ENCODE results near the gene ZNF236. TPM values are rescaled to one million over a fixed set of nuclear protein-coding genes. Genes with fewer than 3 reads are reported as not detected.
A peak's percentile ranks its signal among the peaks of the same experiment; 100 is the strongest.

ZNF236 gene
- total RNA-seq, 1 donor from 2014 or later: 27.4 TPM

GRCh38 chr18:76970770-76971559 lies 148.6 kb downstream of the ZNF236 start:
- Mint-ChIP-seq H3K9me3 (no peaks in the 10 kb centered on the region), H3K36me3 (ENCODE audit: low read depth) (peaks cover 14% of the 10 kb centered on the region), H3K4me1 (peaks cover 10% of the 10 kb centered on the region), H3K27me3 (no peaks in the 10 kb centered on the region), H3K4me3 (no peak overlapping the region), H3K27ac (peak overlapping the region; percentile 46)
- CTCF ChIA-PET: interaction anchor here (1.1 to 1.7 kb wide), 3 partner anchors 12 to 241 kb away, joined by 3 to 8 read pairs (median 4); no protein-coding TSS in a partner anchor
- DNase-seq (no peak), ATAC-seq (ENCODE audit: low read depth) (peak; percentile 4)
- POLR2A ChIA-PET: interaction anchor here (0.6 kb wide), 1 partner anchor 150 kb away, joined by 7 read pairs; no protein-coding TSS in a partner anchor
- intact Hi-C loops (cut with micrococcal nuclease): no loop called here
- TF ChIP-seq CTCF (IDR thresholded peaks at IDR 0.05): no peak

DNA sequence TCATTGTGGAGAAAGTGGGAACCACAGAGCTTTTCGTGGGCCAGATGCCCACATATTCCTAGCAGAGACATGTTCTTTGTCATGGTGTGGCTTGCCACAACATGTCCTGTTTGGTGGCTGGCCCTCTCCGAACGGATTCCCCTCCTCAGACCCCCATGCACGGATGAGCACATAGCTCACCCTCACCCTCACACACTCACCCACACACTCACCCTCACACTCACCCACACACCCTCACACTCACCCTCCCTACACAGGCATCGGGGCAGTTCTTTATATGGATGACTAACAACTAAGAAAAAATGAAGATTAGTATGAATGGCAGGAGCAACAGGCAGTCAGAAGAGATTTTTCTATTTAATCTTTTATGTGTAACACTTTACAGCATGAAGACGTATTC lies 149.9 kb downstream of the ZNF236 start:
- Mint-ChIP-seq H3K4me3 (no peak overlapping the region), H3K27me3 (no peaks in the 10 kb centered on the region), H3K27ac (no peak overlapping the region), H3K4me1 (peaks cover 19% of the 10 kb centered on the region), H3K36me3 (ENCODE audit: low read depth) (peaks cover 14% of the 10 kb centered on the region), H3K9me3 (no peaks in the 10 kb centered on the region)
- ATAC-seq (ENCODE audit: low read depth) (no peak), DNase-seq (no peak)
- no peak for TF ChIP-seq CTCF (IDR thresholded peaks at IDR 0.05)
- intact Hi-C loops (cut with micrococcal nuclease): no loop called here
- CTCF ChIA-PET: interaction anchor here (1.5 to 1.7 kb wide), 2 partner anchors 11 to 50 kb away, joined by 4 to 8 read pairs; no protein-coding TSS in a partner anchor
- POLR2A ChIA-PET: no interaction called here

DNA sequence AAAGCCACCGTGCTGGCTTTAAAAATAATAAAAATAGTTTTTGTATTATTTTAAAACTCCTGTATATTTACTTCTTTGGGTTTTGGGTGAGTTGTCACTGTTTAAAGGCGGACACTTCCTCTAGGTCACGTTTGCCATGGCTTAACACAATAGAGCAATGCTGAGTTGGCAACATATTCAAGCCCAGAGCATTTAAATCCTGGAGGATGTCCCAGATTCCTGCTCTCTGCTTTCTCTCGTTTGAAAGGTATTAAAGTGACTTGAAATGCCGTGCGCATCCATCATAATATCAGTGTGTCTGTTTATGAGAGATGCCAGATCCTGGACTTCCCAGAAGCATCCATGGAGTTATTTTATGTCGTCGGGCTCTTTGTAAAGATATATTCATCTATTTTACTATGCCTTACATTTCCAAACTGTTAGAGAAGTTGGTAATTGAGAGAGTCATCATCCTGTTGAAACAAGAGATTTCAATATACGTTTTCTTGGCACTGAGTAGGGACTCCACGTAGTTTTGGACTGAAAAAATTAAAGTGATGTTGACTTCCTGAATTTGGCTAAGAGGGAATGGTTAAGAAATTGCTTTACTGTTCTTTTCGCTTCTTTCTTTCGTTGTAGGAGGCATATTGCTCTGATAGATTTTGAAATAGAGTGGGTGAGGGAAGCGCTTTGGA lies 150.6 kb downstream of the ZNF236 start:
- no peak for ATAC-seq (ENCODE audit: low read depth)
- Mint-ChIP-seq H3K9me3 (no peaks in the 10 kb centered on the region), H3K4me3 (no peak overlapping the region), H3K27me3 (no peaks in the 10 kb centered on the region), H3K36me3 (ENCODE audit: low read depth) (peaks cover 13% of the 10 kb centered on the region), H3K27ac (no peak overlapping the region), H3K4me1 (peaks cover 26% of the 10 kb centered on the region)
- no peak for TF ChIP-seq CTCF (IDR thresholded peaks at IDR 0.05)
- ChIA-PET CTCF (no interaction called here), POLR2A (no interaction called here)
- intact Hi-C loops (cut with micrococcal nuclease): no loop called here
- no peak for DNase-seq

GRCh38 chr18:76973520-76974266 lies 151.3 kb downstream of the ZNF236 start:
- no peak for ATAC-seq (ENCODE audit: low read depth)

More at GRCh38 chr18:76973520-76974266, 151.3 kb downstream of the ZNF236 start:
- TF ChIP-seq CTCF (IDR thresholded peaks at IDR 0.05): no peak
- DNase-seq: no peak
- Mint-ChIP-seq H3K4me3 (no peak overlapping the region), H3K36me3 (ENCODE audit: low read depth) (peaks cover 9% of the 10 kb centered on the region), H3K27me3 (no peaks in the 10 kb centered on the region), H3K27ac (no peak overlapping the region), H3K4me1 (peaks cover 33% of the 10 kb centered on the region), H3K9me3 (no peaks in the 10 kb centered on the region)
- CTCF ChIA-PET: no interaction called here
- intact Hi-C loops (cut with micrococcal nuclease): no loop called here
- POLR2A ChIA-PET: no interaction called here

All from activated B cell treated with CpG ODN at 0.5 μM for 24 hours (primary cell).